ENCODE data around the gene OR6Y1. TPM values are rescaled to one million over a fixed set of nuclear protein-coding genes. Genes with fewer than 3 reads are reported as not detected.

The OR6Y1 gene
- total and polyA plus RNA-seq, 2 of the 13 experiments (the other 11 are each of a cell fraction or from before 2014, with no cell fraction given) = not detected

- TF ChIP-seq NBN (conservative IDR thresholded peaks at IDR 0.05) = no peak
- no peak for TF ChIP-seq PHF8 (CRISPR knock-in tag; IDR thresholded peaks at IDR 0.05)
- no peak for TF ChIP-seq ZKSCAN5 (CRISPR knock-in tag; IDR thresholded peaks at IDR 0.05)
- no peak for TF ChIP-seq ZXDC (CRISPR knock-in tag; IDR thresholded peaks at IDR 0.05)
- TF ChIP-seq RFX3 (CRISPR knock-in tag; IDR thresholded peaks at IDR 0.05) = no peak
- no peak for TF ChIP-seq RBAK (CRISPR knock-in tag; IDR thresholded peaks at IDR 0.05)
- no peak for TF ChIP-seq ZSCAN21 (CRISPR knock-in tag; IDR thresholded peaks at IDR 0.05; ENCODE audit: borderline replicate concordance)
- TF ChIP-seq ZMYM3 (CRISPR knock-in tag; IDR thresholded peaks at IDR 0.05) = no peak
- no peak for TF ChIP-seq NFIC (IDR thresholded peaks at IDR 0.05; ENCODE audit: low read length)
- TF ChIP-seq KLF11 (CRISPR knock-in tag; IDR thresholded peaks at IDR 0.05) = no peak
- TF ChIP-seq THAP8 (CRISPR knock-in tag; IDR thresholded peaks at IDR 0.05; ENCODE audit: borderline replicate concordance) = no peak
- TF ChIP-seq NFIB (CRISPR knock-in tag; IDR thresholded peaks at IDR 0.05; ENCODE audit: borderline replicate concordance) = no peak
- no peak for TF ChIP-seq ZFP1 (CRISPR knock-in tag; IDR thresholded peaks at IDR 0.05)
- no peak for TF ChIP-seq CBX5 (CRISPR knock-in tag; IDR thresholded peaks at IDR 0.05; ENCODE audit: borderline replicate concordance)
- no peak for TF ChIP-seq TARDBP (CRISPR knock-in tag; IDR thresholded peaks at IDR 0.05)
- in situ Hi-C loops (cut with HindIII; ENCODE audit: extremely low pct_ligation_motif_present, low pct_unique_long_range_greater_than_20kb) = no loop called here
- CTCF ChIA-PET (ENCODE audit: low intra/inter-chr PET ratio, low total read pairs) = no interaction called here
- no peak overlapping the region for H3K9ac ChIP-seq (ENCODE audit: insufficient read depth, low read depth, low read length)
- no peak overlapping the region for H3K27ac ChIP-seq (ENCODE audit: extremely low read length, insufficient read depth, low read length)
- H3K27me3 ChIP-seq (ENCODE audit: control insufficient read depth in 1 of 2, insufficient read depth in 2 of 2, low read length in 2 of 2) = no peaks in the 10 kb centered on the region
- FAIRE-seq (no peak), ATAC-seq (no peak), DNase-seq (ENCODE audit: low spot score) (no peak)
- H3K79me2 ChIP-seq (ENCODE audit: insufficient read depth, low read length) = no peaks in the 10 kb centered on the region
- H3K4me1 ChIP-seq (ENCODE audit: insufficient read depth, low read length) = no peaks in the 10 kb centered on the region
- POLR2A ChIA-PET = no interaction called here
- intact Hi-C loops (cut with micrococcal nuclease; ENCODE audit: unreplicated experiment) = no loop called here
- no peaks in the 10 kb centered on the region for H4K20me1 ChIP-seq (ENCODE audit: insufficient read depth, low read length)
- H3K9me3 ChIP-seq (ENCODE audit: low read length) = 0 out of 2 replicates have a peak, but pooled peaks cover 4% of the 10 kb centered on the region
- H2AFZ ChIP-seq (ENCODE audit: low read length) = no peak overlapping the region
- no peak overlapping the region for H3K4me3 ChIP-seq (replicated peaks in 1 of 3; ENCODE audit: insufficient read depth in 1 of 3, low read depth in 2 of 3, low read length in 3 of 3)
- no peak overlapping the region for H3K4me2 ChIP-seq (ENCODE audit: low read depth, low read length)
- H3K36me3 ChIP-seq (replicated peaks in 1 of 2; ENCODE audit: control insufficient read depth in 1 of 2, insufficient read depth in 2 of 2, low read length in 2 of 2) = no peaks in the 10 kb centered on the region
- no TSS peak for BruUV-seq (replicated peaks)
Measured at GRCh38 chr1:158516966-158517365, 37.2 kb downstream of the OR6Y1 start.

All from HepG2 (cell line).